Osteocyte (in vitro differentiated cells): ENCODE results near the gene SLC25A5. TPM values are rescaled to one million over a fixed set of nuclear protein-coding genes. Genes with fewer than 3 reads are reported as not detected.
"Not testable (repeated sequence)": the region's sequence is repeated elsewhere in the genome, so short reads cannot be mapped to it uniquely, and the experiment has no call there.

Experiments used
- DNase-seq: peaks from one replicate; pipeline ENCODE4 v3.0.0; 2021; ENCODE audit warnings: mixed read lengths; ENCODE audit not compliant: unreplicated experiment; ENCODE audit errors: extremely low spot score
- H3K27ac Mint-ChIP-seq: one replicate; pipeline ENCODE4 v1.8.0; 2021; ENCODE audit warnings: mild to moderate bottlenecking, mixed read lengths; ENCODE audit not compliant: unreplicated experiment
- H3K27me3 Mint-ChIP-seq: one replicate; pipeline ENCODE4 v1.8.0; 2021; ENCODE audit warnings: mixed read lengths; ENCODE audit not compliant: unreplicated experiment
- H3K36me3 Mint-ChIP-seq: one replicate; pipeline ENCODE4 v1.8.0; 2021; ENCODE audit warnings: mixed read lengths; ENCODE audit not compliant: unreplicated experiment
- H3K4me1 Mint-ChIP-seq: one replicate; pipeline ENCODE4 v1.8.0; 2021; ENCODE audit warnings: mixed read lengths; ENCODE audit not compliant: unreplicated experiment
- H3K4me3 Mint-ChIP-seq: one replicate; pipeline ENCODE4 v1.8.0; 2021; ENCODE audit warnings: mild to moderate bottlenecking, moderate library complexity, mixed read lengths; ENCODE audit not compliant: unreplicated experiment
- H3K9me3 Mint-ChIP-seq: one replicate; pipeline ENCODE4 v1.8.0; 2021; ENCODE audit warnings: mixed read lengths; ENCODE audit not compliant: unreplicated experiment
- CTCF ChIP-seq: fragments of 200-600 bp; sonication (generic); IDR thresholded peaks from 2 replicates; pipeline ENCODE4 v1.5.0; 2021; ENCODE audit warnings: antibody characterized with exemption, mild to moderate bottlenecking, moderate library complexity
- total RNA-seq: library from RNA; stranded (reverse); gene quantifications from 2 replicates; pipeline ENCODE4 v1.2.1, GENCODE V29; 2021

Gene SLC25A5
- total RNA-seq, 1 donor from 2014 or later = 245 TPM

DNA sequence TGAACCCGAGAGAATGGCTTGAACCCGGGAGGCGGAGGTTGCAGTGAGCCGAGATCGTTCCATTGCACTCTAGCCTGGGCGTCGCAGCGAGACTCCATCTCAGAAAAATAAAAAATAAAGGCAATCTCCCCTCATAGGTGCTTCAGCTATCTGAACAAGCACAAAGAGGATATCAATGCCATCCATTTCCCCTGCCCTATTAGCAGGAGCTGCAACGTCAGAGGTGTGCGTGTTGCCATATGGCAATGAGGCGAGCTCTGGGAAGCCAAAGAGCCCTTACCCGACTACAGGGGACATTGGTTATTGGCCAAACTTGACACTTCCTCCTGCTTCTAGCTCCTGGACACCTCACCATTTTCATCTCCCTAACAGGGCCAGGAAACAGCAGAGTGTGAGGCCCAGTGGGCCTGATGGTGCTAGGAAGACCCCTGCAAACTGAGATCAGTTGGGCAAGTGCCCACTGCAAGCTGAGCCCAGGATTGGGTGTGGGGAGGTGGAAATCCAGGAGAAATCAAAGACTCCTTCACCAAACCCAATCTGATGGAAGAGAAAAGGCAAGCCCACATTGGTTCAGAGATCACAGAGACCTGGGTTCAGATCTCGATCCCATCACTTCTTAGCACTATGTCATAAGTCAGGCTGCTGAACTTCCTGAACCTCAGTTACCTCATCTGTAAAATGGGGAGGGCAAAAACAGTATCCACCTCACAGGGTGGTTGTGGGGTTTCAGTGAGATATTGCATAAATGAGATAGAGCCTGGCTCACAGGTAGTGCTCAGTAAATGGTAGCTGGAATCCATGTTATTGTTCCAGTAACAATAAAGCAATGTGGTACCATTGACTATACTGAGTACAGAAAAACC lies 21.2 kb downstream of the SLC25A5 start:
- DNase-seq = no peak
- no peak for TF ChIP-seq CTCF
- Mint-ChIP-seq H3K27ac (no peak overlapping the region), H3K4me3 (no peak overlapping the region), H3K27me3 (no peaks in the 10 kb centered on the region), H3K4me1 (peaks cover 2% of the 10 kb centered on the region), H3K9me3 (peaks cover 4% of the 10 kb centered on the region), H3K36me3 (no peaks in the 10 kb centered on the region)

DNA sequence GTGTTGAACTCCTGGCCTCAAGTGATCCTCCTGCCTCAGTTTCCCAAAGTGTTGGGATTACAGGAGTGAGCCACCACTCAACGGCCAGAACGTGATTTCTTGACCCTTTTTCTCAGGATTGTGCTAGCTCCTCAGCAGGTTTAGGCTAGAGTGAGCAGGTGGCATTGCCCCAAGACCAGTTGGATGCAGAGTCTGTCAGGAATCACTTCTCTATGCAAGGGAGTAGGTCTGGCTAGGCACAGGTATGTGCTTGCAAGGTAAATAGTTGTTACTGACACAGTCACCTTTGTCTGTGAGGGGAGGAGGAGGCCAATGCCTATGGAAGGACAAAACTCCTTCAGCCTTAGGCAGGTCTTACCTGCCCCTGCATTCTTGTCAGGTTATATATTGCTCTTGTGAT lies 24.2 kb downstream of the SLC25A5 start:
- no peak for TF ChIP-seq CTCF
- Mint-ChIP-seq H3K9me3 (peaks cover 10% of the 10 kb centered on the region), H3K27me3 (no peaks in the 10 kb centered on the region), H3K27ac (no peak overlapping the region), H3K36me3 (no peaks in the 10 kb centered on the region), H3K4me1 (peaks cover 2% of the 10 kb centered on the region), H3K4me3 (no peak overlapping the region)
- no peak for DNase-seq

DNA sequence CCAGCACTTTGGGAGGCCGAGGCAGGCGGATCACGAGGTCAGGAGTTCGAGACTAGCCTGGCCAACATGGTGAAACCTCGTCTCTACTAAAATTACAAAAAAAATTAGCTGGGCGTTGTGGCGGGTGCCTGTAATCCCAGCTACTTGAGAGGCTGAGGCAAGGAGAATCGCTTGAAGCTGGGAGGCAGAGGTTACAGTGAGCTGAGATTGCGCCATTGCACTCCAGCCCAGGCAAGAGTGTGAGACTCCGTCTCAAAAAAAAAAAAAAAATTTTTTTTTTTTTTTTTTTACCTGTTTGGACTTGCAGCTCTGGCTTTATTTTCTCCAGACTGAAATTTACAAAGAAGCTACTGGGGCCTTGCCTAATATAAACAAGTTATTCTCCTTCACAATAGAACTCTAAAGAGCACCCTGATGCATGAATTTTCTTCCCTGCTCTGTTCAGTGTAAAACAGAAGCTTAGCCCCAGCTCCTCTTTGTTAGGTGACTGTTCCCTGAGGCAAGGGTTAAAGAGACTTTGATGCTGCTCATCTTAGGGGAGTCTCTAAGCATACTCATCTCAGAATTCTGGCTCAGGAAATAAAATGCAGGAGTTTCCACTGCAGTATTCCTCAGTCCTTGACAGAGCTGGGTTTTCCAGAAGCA lies 25.7 kb downstream of the SLC25A5 start:
- not testable (repeated sequence) for H3K4me1 Mint-ChIP-seq, H3K4me3 Mint-ChIP-seq, H3K27me3 Mint-ChIP-seq, H3K36me3 Mint-ChIP-seq, DNase-seq, H3K27ac Mint-ChIP-seq, H3K9me3 Mint-ChIP-seq

- Mint-ChIP-seq H3K4me1 (no peaks in the 10 kb centered on the region), H3K27me3 (no peaks in the 10 kb centered on the region), H3K4me3 (no peak overlapping the region), H3K27ac (no peak overlapping the region), H3K36me3 (no peaks in the 10 kb centered on the region), H3K9me3 (peaks cover 10% of the 10 kb centered on the region)
- no peak for TF ChIP-seq CTCF
- no peak for DNase-seq
Observed at GRCh38 chrX:119495734-119496726, 27.8 kb downstream of the SLC25A5 start.

DNA sequence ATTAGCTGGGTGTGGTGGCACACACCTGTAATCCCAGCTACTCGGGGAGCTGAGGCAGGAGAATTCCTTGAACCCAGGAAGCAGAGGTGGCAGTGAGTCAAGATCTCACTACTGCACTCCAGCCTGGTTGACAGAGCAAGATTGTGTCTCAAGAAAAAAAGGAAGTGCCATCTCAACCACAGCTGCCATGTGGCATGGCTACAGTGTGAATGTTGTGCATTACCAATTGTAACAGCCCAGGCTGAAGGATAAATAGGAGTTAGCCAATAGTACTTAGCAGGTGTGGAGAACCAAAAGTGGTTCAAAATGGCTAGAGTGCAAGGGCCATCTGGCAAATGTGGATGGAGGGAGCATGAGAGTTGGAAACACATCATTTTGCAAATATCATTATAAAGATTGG lies 28.9 kb downstream of the SLC25A5 start:
- no peaks in the 10 kb centered on the region for H3K27me3 Mint-ChIP-seq
- no peak overlapping the region for H3K4me3 Mint-ChIP-seq
- no peak for TF ChIP-seq CTCF
- no peaks in the 10 kb centered on the region for H3K36me3 Mint-ChIP-seq
- peaks cover 7% of the 10 kb centered on the region for H3K9me3 Mint-ChIP-seq
- DNase-seq = no peak
- no peak overlapping the region for H3K27ac Mint-ChIP-seq
- H3K4me1 Mint-ChIP-seq = peaks cover 8% of the 10 kb centered on the region
